Spinal cord (tissue), 10 donors: ENCODE measurements around the gene ITPK1. TPM values are rescaled to one million over a fixed set of nuclear protein-coding genes. Genes with fewer than 3 reads are reported as not detected.

Experiments
- DNase-seq, 6 donors: peaks; one replicate each; pipeline versions ENCODE4 v3.0.0 to v3.0.0-alpha.2; 2013 to 2015; ENCODE audit warnings: low spot score in 6 of 6, low read depth in 4 of 6
- H3K27ac ChIP-seq: one replicate; pipeline ENCODE4 v1.5.1; 2013; ENCODE audit warnings: low read depth, low read length, control low read depth
- H3K27me3 ChIP-seq: one replicate; pipeline ENCODE4 v1.6.1; 2013; ENCODE audit warnings: low read length; ENCODE audit not compliant: control insufficient read depth, insufficient read depth
- H3K36me3 ChIP-seq: one replicate; pipeline ENCODE4 v1.6.1; 2013; ENCODE audit warnings: low read length; ENCODE audit not compliant: control insufficient read depth, insufficient read depth
- H3K4me1 ChIP-seq: one replicate; pipeline ENCODE4 v1.6.1; 2013; ENCODE audit warnings: low read length; ENCODE audit not compliant: control insufficient read depth, insufficient read depth
- H3K4me3 ChIP-seq: one replicate; pipeline ENCODE4 v1.5.1; 2013; ENCODE audit warnings: low read depth, low read length, control low read depth
- H3K9me3 ChIP-seq: one replicate; pipeline ENCODE4 v1.6.1; 2013; ENCODE audit warnings: low read length; ENCODE audit not compliant: control insufficient read depth, insufficient read depth
- WGBS: methylation state at CpG from one replicate; pipeline ENCODE4 v1.1.5; 2013; ENCODE audit warnings: missing lambda C conversion rate; ENCODE audit not compliant: insufficient coverage; 5-methylcytosine and 5-hydroxymethylcytosine counted together
- polyA plus RNA-seq, 2 donors: library from polyadenylated mRNA; unstranded; fragments of 120-200 nt; gene quantifications; one replicate each; pipeline ENCODE4 v1.2.1, GENCODE V29; 2013; ENCODE audit not compliant: insufficient read length in 2 of 2
- total RNA-seq, 2 donors: library from RNA; depleted of rRNA in 1 of 2; stranded (reverse); fragments of 120-200 nt in 1 of 2; fragments of >200 nt in 1 of 2; gene quantifications; one replicate each; pipeline versions ENCODE4 v1.2.3 to v1.2.4, GENCODE V29; 2013 to 2014
- donor health status: healthy.

ITPK1 gene
- total and polyA plus RNA-seq, 4 donors = 33.8 to 147 (median 83.3) TPM

GRCh38 chr14:92931681-92932447 lies 183.9 kb downstream of the ITPK1 start:
- Histone ChIP-seq H3K27me3 (no peaks in the 10 kb centered on the region), H3K36me3 (peaks cover 74% of the 10 kb centered on the region), H3K4me3 (no peak overlapping the region), H3K4me1 (no peaks in the 10 kb centered on the region), H3K9me3 (no peaks in the 10 kb centered on the region), H3K27ac (no peak overlapping the region)
- 92% methylated on average over 5 of the region's 18 CpGs for WGBS
- DNase-seq = no peak

- H3K4me1 ChIP-seq = no peaks in the 10 kb centered on the region
- no peak overlapping the region for H3K27ac ChIP-seq
- H3K4me3 ChIP-seq = no peak overlapping the region
- H3K36me3 ChIP-seq = peaks cover 69% of the 10 kb centered on the region
- no peaks in the 10 kb centered on the region for H3K27me3 ChIP-seq
- WGBS = 67% methylated on average over 6 of the region's 8 CpGs
- H3K9me3 ChIP-seq = no peaks in the 10 kb centered on the region
- no peak for DNase-seq
These were observed 184.8 kb downstream of the ITPK1 start for GRCh38 chr14:92930737-92931602.

- peaks cover 62% of the 10 kb centered on the region for H3K36me3 ChIP-seq
These were observed 185.8 kb downstream of the ITPK1 start for GRCh38 chr14:92929689-92930608.

GRCh38 chr14:92928961-92929688 lies 186.6 kb downstream of the ITPK1 start:
- H3K9me3 ChIP-seq = no peaks in the 10 kb centered on the region
- no peak overlapping the region for H3K27ac ChIP-seq
- no peak overlapping the region for H3K4me3 ChIP-seq
- peaks cover 10% of the 10 kb centered on the region for H3K4me1 ChIP-seq
- no peaks in the 10 kb centered on the region for H3K27me3 ChIP-seq
- peaks cover 54% of the 10 kb centered on the region for H3K36me3 ChIP-seq
- DNase-seq = no peak
- WGBS = 73% methylated on average over 10 of the region's 12 CpGs

More at GRCh38 chr14:92929689-92930608, 185.8 kb downstream of the ITPK1 start:
- Histone ChIP-seq H3K4me3 (no peak overlapping the region), H3K4me1 (peaks cover 5% of the 10 kb centered on the region), H3K27ac (no peak overlapping the region), H3K9me3 (no peaks in the 10 kb centered on the region), H3K27me3 (no peaks in the 10 kb centered on the region)
- 90% methylated on average over 18 of the region's 20 CpGs for WGBS
- no peak for DNase-seq

- no peak overlapping the region for H3K27ac ChIP-seq
- 83% methylated on average over 1 of the region's 3 CpGs for WGBS
- DNase-seq = no peak
- H3K4me1 ChIP-seq = peaks cover 19% of the 10 kb centered on the region
- H3K27me3 ChIP-seq = no peaks in the 10 kb centered on the region
- no peak overlapping the region for H3K4me3 ChIP-seq
- H3K9me3 ChIP-seq = no peaks in the 10 kb centered on the region
- peaks cover 46% of the 10 kb centered on the region for H3K36me3 ChIP-seq
These were observed 187.5 kb downstream of the ITPK1 start for GRCh38 chr14:92928258-92928629.

- 75% methylated on average over 10 of the region's 14 CpGs for WGBS
- peaks cover 3% of the 10 kb centered on the region for H3K27me3 ChIP-seq
- peaks cover 39% of the 10 kb centered on the region for H3K36me3 ChIP-seq
- no peak for DNase-seq
- no peak overlapping the region for H3K27ac ChIP-seq
- peaks cover 23% of the 10 kb centered on the region for H3K4me1 ChIP-seq
- H3K9me3 ChIP-seq = no peaks in the 10 kb centered on the region
- H3K4me3 ChIP-seq = no peak overlapping the region
These were observed 188.1 kb downstream of the ITPK1 start for GRCh38 chr14:92927349-92928257.

- Histone ChIP-seq H3K4me1 (peaks cover 26% of the 10 kb centered on the region), H3K4me3 (no peak overlapping the region), H3K27ac (no peak overlapping the region), H3K9me3 (no peaks in the 10 kb centered on the region), H3K36me3 (peaks cover 33% of the 10 kb centered on the region), H3K27me3 (peaks cover 4% of the 10 kb centered on the region)
- DNase-seq = no peak
- 81% methylated on average over 2 of the region's 3 CpGs for WGBS
These were observed 188.8 kb downstream of the ITPK1 start for GRCh38 chr14:92926931-92927330.

- H3K27me3 ChIP-seq = peaks cover 4% of the 10 kb centered on the region
- H3K27ac ChIP-seq = no peak overlapping the region
- H3K9me3 ChIP-seq = no peaks in the 10 kb centered on the region
- peaks cover 26% of the 10 kb centered on the region for H3K4me1 ChIP-seq
- H3K4me3 ChIP-seq = no peak overlapping the region
- WGBS = 82% methylated on average over 2 of the region's 5 CpGs
- DNase-seq = no peak
- H3K36me3 ChIP-seq = peaks cover 28% of the 10 kb centered on the region
These were observed 189.4 kb downstream of the ITPK1 start for GRCh38 chr14:92926180-92926845.
